Skeletal muscle tissue (tissue), 4 donors: ENCODE data around the gene ZNF76. TPM values are rescaled to one million over a fixed set of nuclear protein-coding genes. Genes with fewer than 3 reads are reported as not detected.

ENCODE experiments used
- H3K27ac ChIP-seq: one replicate; pipeline ENCODE4 v1.7.0; 2013; ENCODE audit warnings: mild to moderate bottlenecking, low read depth, low read length, inconsistent platforms
- H3K27me3 ChIP-seq, 3 donors: one replicate each; pipeline ENCODE4 v1.7.0; 2013; ENCODE audit warnings: low read length in 3 of 3; ENCODE audit not compliant: control insufficient read depth in 3 of 3, insufficient read depth in 3 of 3
- H3K36me3 ChIP-seq, 3 donors: one replicate each; pipeline ENCODE4 v1.7.0; 2013; ENCODE audit warnings: low read length in 3 of 3; ENCODE audit not compliant: control insufficient read depth in 3 of 3, insufficient read depth in 3 of 3
- H3K4me1 ChIP-seq, 3 donors: one replicate each; pipeline ENCODE4 v1.7.0; 2013; ENCODE audit warnings: low read length in 3 of 3, mild to moderate bottlenecking in 3 of 3; ENCODE audit not compliant: control insufficient read depth in 3 of 3, insufficient read depth in 3 of 3
- H3K4me3 ChIP-seq, 3 donors: one replicate each; pipeline ENCODE4 v1.7.0; 2013; ENCODE audit warnings: low read length in 3 of 3
- H3K9ac ChIP-seq, 3 donors: one replicate each; pipeline ENCODE4 v1.7.0; 2013; ENCODE audit warnings: low read length in 3 of 3, mild to moderate bottlenecking in 3 of 3, moderate library complexity in 2 of 3, low read depth in 1 of 3
- H3K9me3 ChIP-seq, 3 donors: one replicate each; pipeline ENCODE4 v1.7.0; 2013; ENCODE audit warnings: low read length in 3 of 3; ENCODE audit not compliant: control insufficient read depth in 3 of 3
- total RNA-seq: library from RNA; depleted of rRNA; stranded (reverse); fragments of >200 nt; gene quantifications from one replicate; pipeline ENCODE4 v1.2.3, GENCODE V29; 2014
- donor health status: Osteomylitis.

The ZNF76 gene
- total RNA-seq, 1 donor from 2014 or later = 16.7 TPM

GRCh38 chr6:35247642-35248231 is 11.8 kb upstream of the ZNF76 start:
- H3K9me3 ChIP-seq = no peaks in the 10 kb centered on the region

GRCh38 chr6:35248300-35248699 is 11.2 kb upstream of the ZNF76 start:
- H3K27ac ChIP-seq = no peak overlapping the region

More at GRCh38 chr6:35247642-35248231, 11.8 kb upstream of the ZNF76 start:
- Histone ChIP-seq H3K9ac (no peak overlapping the region), H3K4me3 (no peak overlapping the region), H3K27ac (no peak overlapping the region), H3K4me1 (peaks cover 8 to 16% (median 12%) of the 10 kb centered on the region in 3 donors), H3K27me3 (no peaks in the 10 kb centered on the region), H3K36me3 (peaks cover 10 to 11% (median 10%) of the 10 kb centered on the region in 3 donors)

DNA sequence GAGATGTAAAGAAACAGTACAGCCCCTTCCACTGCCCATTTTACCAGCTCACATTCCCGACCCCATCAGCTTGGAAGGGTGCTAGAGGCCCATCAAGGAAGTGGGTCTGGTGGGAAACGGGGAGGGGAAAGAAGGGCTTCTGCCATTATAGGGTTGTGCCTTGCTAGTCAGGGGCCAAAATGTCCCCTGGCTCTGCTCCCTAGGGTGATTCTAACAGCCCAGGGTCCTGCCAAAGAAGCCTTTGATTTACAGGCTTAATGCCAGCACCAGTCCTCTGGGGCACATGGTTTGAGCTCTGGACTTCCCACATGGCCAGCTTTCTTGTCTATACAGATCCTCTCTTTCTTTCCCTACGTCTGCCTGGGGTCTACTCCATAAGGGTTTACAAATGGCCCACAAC is 10.6 kb upstream of the ZNF76 start:
- peaks cover 3 to 9% (median 8%) of the 10 kb centered on the region in 3 donors for H3K36me3 ChIP-seq
- no peaks in the 10 kb centered on the region for H3K9me3 ChIP-seq
- H3K4me1 ChIP-seq = peaks cover 8 to 16% (median 14%) of the 10 kb centered on the region in 3 donors
- no peaks in the 10 kb centered on the region for H3K27me3 ChIP-seq
- H3K4me3 ChIP-seq = no peak overlapping the region
- H3K27ac ChIP-seq = no peak overlapping the region
- H3K9ac ChIP-seq = no peak overlapping the region

More at GRCh38 chr6:35248300-35248699, 11.2 kb upstream of the ZNF76 start:
- no peaks in the 10 kb centered on the region for H3K27me3 ChIP-seq
- no peaks in the 10 kb centered on the region for H3K9me3 ChIP-seq
- peaks cover 6 to 10% (median 9%) of the 10 kb centered on the region in 3 donors for H3K36me3 ChIP-seq
- H3K4me1 ChIP-seq = peaks cover 8 to 16% (median 14%) of the 10 kb centered on the region in 3 donors
- H3K4me3 ChIP-seq = no peak overlapping the region
- no peak overlapping the region for H3K9ac ChIP-seq

DNA sequence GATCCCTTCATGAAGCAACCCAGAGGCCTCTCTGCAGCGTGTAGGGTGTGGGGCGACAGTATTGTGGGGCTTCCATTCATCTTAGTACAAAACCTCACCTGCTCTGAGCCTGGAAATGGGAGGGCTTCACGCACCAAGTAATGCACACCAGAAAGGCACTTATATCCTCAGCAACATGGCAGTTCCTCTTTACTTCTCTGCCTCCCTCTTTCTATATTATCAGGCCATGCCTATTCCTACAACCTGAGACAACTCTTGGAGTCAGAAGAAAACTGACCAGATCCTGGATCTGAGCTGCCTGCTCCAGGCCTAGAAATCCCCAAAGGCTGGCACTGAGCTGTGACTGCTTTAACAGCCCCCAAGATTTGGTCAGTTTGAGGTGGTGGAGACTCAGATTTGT is 7.6 kb upstream of the ZNF76 start:
- Histone ChIP-seq H3K27me3 (no peaks in the 10 kb centered on the region), H3K9ac (no peak overlapping the region), H3K27ac (no peak overlapping the region), H3K9me3 (no peaks in the 10 kb centered on the region), H3K4me1 (peaks cover 6 to 16% (median 14%) of the 10 kb centered on the region in 3 donors), H3K4me3 (no peak overlapping the region), H3K36me3 (no peaks in the 10 kb centered on the region)

- Histone ChIP-seq H3K9me3 (no peaks in the 10 kb centered on the region), H3K27me3 (no peaks in the 10 kb centered on the region), H3K4me1 (peaks cover 7 to 16% (median 16%) of the 10 kb centered on the region in 3 donors), H3K27ac (no peak overlapping the region), H3K36me3 (no peaks in the 10 kb centered on the region), H3K4me3 (no peak overlapping the region), H3K9ac (no peak overlapping the region)
These were observed 6.3 kb upstream of the ZNF76 start for GRCh38 chr6:35253249-35253648.

DNA sequence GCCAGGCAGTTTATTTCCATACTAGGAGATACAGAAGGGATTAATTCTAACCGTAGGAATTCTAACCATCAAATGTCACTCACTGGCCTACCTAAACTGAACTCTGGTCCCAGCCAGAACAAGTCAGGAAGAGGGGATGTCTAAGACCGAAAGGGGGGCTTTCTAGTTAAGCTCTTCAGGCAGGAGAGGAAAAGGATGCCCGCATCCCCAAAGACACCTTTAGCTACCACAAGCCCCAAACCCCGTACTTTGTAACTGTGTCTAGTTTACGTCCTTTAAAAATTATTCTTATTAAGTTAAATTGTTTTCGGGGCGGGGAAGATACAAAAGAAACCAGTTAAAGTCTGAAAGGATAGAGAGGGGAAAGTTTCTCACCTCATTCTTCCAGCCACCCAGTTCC is 1.2 kb upstream of the ZNF76 start:
- peak overlapping the region; percentile 95 to 99 (median 96) for H3K4me3 ChIP-seq
- no peaks in the 10 kb centered on the region for H3K36me3 ChIP-seq
- H3K27ac ChIP-seq = peak overlapping the region; percentile 97
- H3K4me1 ChIP-seq = peaks cover 22 to 29% (median 25%) of the 10 kb centered on the region in 3 donors
- H3K9me3 ChIP-seq = no peaks in the 10 kb centered on the region
- no peaks in the 10 kb centered on the region for H3K27me3 ChIP-seq
- H3K9ac ChIP-seq = peak overlapping the region; percentile 90 to 92 (median 91)

- H3K27ac ChIP-seq = peak overlapping the region; percentile 97
- H3K36me3 ChIP-seq = no peaks in the 10 kb centered on the region
- H3K27me3 ChIP-seq = no peaks in the 10 kb centered on the region
- H3K4me3 ChIP-seq = peak overlapping the region; percentile 95 to 99 (median 96)
- peak overlapping the region; percentile 90 to 92 (median 91) for H3K9ac ChIP-seq
- H3K4me1 ChIP-seq = peaks cover 24 to 34% (median 27%) of the 10 kb centered on the region in 3 donors
- H3K9me3 ChIP-seq = no peaks in the 10 kb centered on the region
These were observed 709 bp upstream of the ZNF76 start for GRCh38 chr6:35258858-35259193.

DNA sequence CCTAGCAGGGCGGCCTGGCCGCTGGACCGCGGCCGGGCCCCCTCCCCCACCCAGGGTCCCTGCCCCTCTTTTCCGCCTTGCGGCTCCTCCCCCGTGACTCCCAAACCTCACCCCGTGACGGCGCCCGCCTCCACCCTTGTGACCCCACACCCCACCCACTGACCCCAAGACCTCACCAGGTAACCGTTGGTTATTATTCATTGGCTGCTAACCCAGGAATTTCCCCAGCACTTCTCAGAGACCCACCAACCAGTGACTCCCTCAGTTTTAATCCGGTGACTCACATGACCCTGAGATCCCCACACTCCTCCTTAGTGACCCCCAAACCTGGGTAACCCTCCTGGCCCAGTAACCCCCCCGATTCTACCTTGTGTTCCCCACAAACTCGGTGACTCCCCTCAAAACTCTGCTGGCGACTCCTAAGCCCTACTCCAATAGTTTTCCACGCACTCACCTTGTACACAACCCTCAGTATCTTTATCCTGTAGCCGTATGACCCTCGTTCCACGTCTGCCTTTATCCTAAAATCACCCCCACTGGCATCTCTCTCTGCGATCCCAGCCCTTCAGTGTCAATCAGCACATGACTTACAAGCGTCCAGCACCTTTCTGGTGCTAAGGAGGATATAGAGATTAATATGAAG is 534 bp downstream of the ZNF76 start:
- Histone ChIP-seq H3K4me1 (peaks cover 35 to 47% (median 39%) of the 10 kb centered on the region in 3 donors), H3K27me3 (no peaks in the 10 kb centered on the region)

DNA sequence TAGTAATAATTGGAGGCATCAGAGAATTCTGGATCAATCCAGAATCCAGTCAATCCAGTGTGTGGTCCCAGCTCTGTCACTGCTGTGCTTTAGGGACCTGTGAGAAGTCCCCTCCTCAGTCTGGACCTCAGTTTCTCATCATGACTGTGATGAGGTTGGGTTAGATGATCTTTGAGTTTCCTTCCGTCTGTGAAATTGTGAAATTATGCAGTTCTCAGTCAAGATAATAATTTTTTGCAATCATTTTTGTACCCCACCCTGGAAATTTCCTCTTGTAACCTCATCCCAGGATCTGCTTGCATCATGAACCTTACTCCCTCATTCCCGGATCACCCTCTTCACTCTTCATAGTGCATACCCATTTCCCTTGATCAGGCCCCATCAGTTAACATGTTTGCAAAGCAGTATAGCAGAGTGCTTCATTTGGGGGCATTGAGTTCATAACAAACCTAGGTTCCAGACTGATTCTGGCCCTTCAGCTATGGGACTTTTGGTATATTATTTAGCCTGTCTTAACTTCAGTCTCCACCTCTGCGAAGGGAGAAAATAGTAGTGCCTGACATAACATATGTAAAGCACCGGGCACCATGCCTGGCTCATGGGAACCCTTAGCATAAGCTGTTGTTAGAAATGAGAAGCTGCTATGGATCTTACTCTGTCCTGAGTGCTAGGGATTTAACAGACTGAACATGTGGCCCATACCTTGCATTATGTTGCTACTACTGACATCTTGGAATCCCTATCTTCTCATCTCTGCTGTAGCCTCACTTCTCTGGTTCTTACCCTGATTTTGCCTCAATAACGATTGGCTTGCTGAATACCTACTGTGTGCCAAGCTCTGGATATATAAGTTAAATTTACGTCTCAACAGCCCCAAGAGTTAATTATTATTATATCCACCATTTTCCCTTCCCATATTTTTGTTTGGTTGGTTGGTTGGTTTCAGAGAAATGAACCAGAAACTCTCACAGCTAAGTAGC is 1.3 kb downstream of the ZNF76 start:
- H3K27me3 ChIP-seq = no peaks in the 10 kb centered on the region
- no peaks in the 10 kb centered on the region for H3K36me3 ChIP-seq
- H3K9ac ChIP-seq = peak overlapping the region; percentile 90 to 92 (median 91)
- peaks cover 40 to 53% (median 41%) of the 10 kb centered on the region in 3 donors for H3K4me1 ChIP-seq
- H3K4me3 ChIP-seq = peak overlapping the region; percentile 95 to 99 (median 96)
- H3K9me3 ChIP-seq = no peaks in the 10 kb centered on the region
- peak overlapping the region; percentile 97 for H3K27ac ChIP-seq

More for the DNA sequence above, 534 bp downstream of the ZNF76 start:
- H3K4me3 ChIP-seq = peak overlapping the region; percentile 95 to 99 (median 96)
- no peaks in the 10 kb centered on the region for H3K9me3 ChIP-seq
- H3K36me3 ChIP-seq = no peaks in the 10 kb centered on the region
- peak overlapping the region; percentile 97 for H3K27ac ChIP-seq
- peak overlapping the region; percentile 90 to 92 (median 91) for H3K9ac ChIP-seq
